ENCODE data around the gene CLEC5A. TPM values are rescaled to one million over a fixed set of nuclear protein-coding genes. Genes with fewer than 3 reads are reported as not detected.

Gene CLEC5A
- total RNA-seq = not detected in 2 replicates

GRCh38 chr7:141946796-141947195 is at the start of gene CLEC5A:
TSS of gene CLEC5A (minus strand) at chr7:141946974. CDS start at chr7:141946292, 682 bp downstream.

GRCh38 chr7:141973673-141974072 is 26.9 kb upstream of the CLEC5A start, which contains the start of gene TAS2R38:
TSS of gene TAS2R38 (minus strand) at chr7:141973773. CDS start at chr7:141973689, 84 bp downstream.

GRCh38 chr7:141916099-141916498 is 30.7 kb downstream of the CLEC5A start, which contains the start of gene OR9A4:
TSS of gene OR9A4 (plus strand) at chr7:141916399. CDS start at chr7:141918876, 2,477 bp downstream.

Other genes starting within 250 kb of the CLEC5A start
- gene DENND11, start 244.8 kb downstream of the CLEC5A start, total RNA-seq = 10.9 and 12.7 TPM in 2 replicates
- not detected in 2 replicates for gene WEE2, start 238.6 kb downstream of the CLEC5A start, total RNA-seq
- gene SSBP1, start 208.6 kb downstream of the CLEC5A start, total RNA-seq = 246 and 316 TPM in 2 replicates
- gene TAS2R3, start 182.9 kb downstream of the CLEC5A start, total RNA-seq = not detected in 2 replicates
- not detected in 2 replicates for gene TAS2R4, start 170.3 kb downstream of the CLEC5A start, total RNA-seq
- gene TAS2R5, start 156.8 kb downstream of the CLEC5A start, total RNA-seq = 0.10 TPM in 1 of 2 replicates, not detected in the other
- not detected in 2 replicates for gene PRSS37, start 105.5 kb downstream of the CLEC5A start, total RNA-seq
- gene OR9A4, start 30.6 kb downstream of the CLEC5A start, total RNA-seq = not detected in 2 replicates
- gene TAS2R38, start 26.8 kb upstream of the CLEC5A start, total RNA-seq = not detected in 2 replicates
- gene MGAM, start 48.9 kb upstream of the CLEC5A start, total RNA-seq = under 0.01 and 0.13 TPM in 2 replicates
- not detected in 2 replicates for gene MGAM2, start 164.7 kb upstream of the CLEC5A start, total RNA-seq